HepG2 (cell line): ENCODE measurements around the gene FAM9C. TPM values are rescaled to one million over a fixed set of nuclear protein-coding genes. Genes with fewer than 3 reads are reported as not detected.
"Not testable (repeated sequence)": the region's sequence is repeated elsewhere in the genome, so short reads cannot be mapped to it uniquely, and the experiment has no call there.

ENCODE experiments used
- ATAC-seq: fragments of 200-7000 bp; cut with Tn5 transposase; 3 replicates; pipeline ENCODE4 v1.9.1; 2020; ENCODE audit warnings: mild to moderate bottlenecking, moderate library complexity
- BruUV-seq: library from RNA; stranded (reverse); fragments of 400-500 nt; replicated peaks from 2 replicates; lab custom pipeline; 2021; lab: Mats Ljungman, UMichigan
- CTCF ChIA-PET: fragments of 300-600 bp; formaldehyde crosslinking; extraction: SDS; loops from one replicate; lab custom pipeline; 2021; ENCODE audit warnings: low total read pairs, inconsistent platforms, low intra/inter-chr PET ratio; lab: Yijun Ruan, JAX
- POLR2A ChIA-PET: fragments of 350-600 bp; sonication (Branson Sonifier 250); formaldehyde crosslinking; loops from one replicate; lab custom pipeline; 2020; ENCODE audit warnings: antibody characterized with exemption, inconsistent platforms; lab: Yijun Ruan, JAX
- DNase-seq: peaks from one replicate; pipeline ENCODE4 v3.0.0-alpha.2; 2015; ENCODE audit warnings: low spot score
- FAIRE-seq: peaks from 3 replicates; lab custom pipeline; 2011; peaks lifted over from hg19 to GRCh38; lab: Jason Lieb, UNC
- H2AFZ ChIP-seq: one replicate; pipeline ENCODE4 v1.6.1; 2011; ENCODE audit warnings: low read length, inconsistent platforms
- H3K27ac ChIP-seq: fragments of 300-600 bp; 3 replicates; pipeline ENCODE4 v1.8.0; 2011; ENCODE audit warnings: mixed run types, mild to moderate bottlenecking, mixed read lengths, low read length, inconsistent platforms; ENCODE audit not compliant: insufficient read depth; ENCODE audit errors: extremely low read length
- H3K27me3 ChIP-seq, 2 experiments: fragments of 200-600 bp in 1 of 2; 2 replicates in 1 of 2; 3 replicates in 1 of 2; pipeline versions ENCODE4 v1.6.0 to v1.8.0; 2011; ENCODE audit warnings: low read length in 2 of 2, mild to moderate bottlenecking in 2 of 2, moderate library complexity in 2 of 2, inconsistent platforms in 1 of 2; ENCODE audit not compliant: insufficient read depth in 2 of 2, control insufficient read depth in 1 of 2
- H3K36me3 ChIP-seq, 2 experiments: fragments of 200-600 bp in 1 of 2; replicated peaks in 1 of 2; 2 replicates in 1 of 2; 3 replicates in 1 of 2; pipeline versions ENCODE4 v1.5.1 to v1.8.0; 2011; ENCODE audit warnings: low read length in 2 of 2, inconsistent platforms in 1 of 2; ENCODE audit not compliant: insufficient read depth in 2 of 2, control insufficient read depth in 1 of 2
- H3K4me1 ChIP-seq: 2 replicates; pipeline ENCODE4 v1.5.1; 2012; ENCODE audit warnings: low read length, inconsistent platforms; ENCODE audit not compliant: insufficient read depth
- H3K4me2 ChIP-seq: 2 replicates; pipeline ENCODE4 v1.6.0; 2011; ENCODE audit warnings: low read depth, low read length, inconsistent platforms
- H3K4me3 ChIP-seq, 3 experiments: fragments of 200-600 bp in 1 of 3; sonication (generic), shearing (Covaris generic) in 1 of 3; replicated peaks in 1 of 3; 2 replicates each; pipeline ENCODE4 v1.5.1; 2011 to 2016; ENCODE audit warnings: low read length in 3 of 3, inconsistent platforms in 2 of 3, low read depth in 2 of 3, mild to moderate bottlenecking in 2 of 3, control low read depth in 1 of 3, mixed read lengths in 1 of 3; ENCODE audit not compliant: insufficient read depth in 1 of 3
- H3K79me2 ChIP-seq: one replicate; pipeline ENCODE4 v1.6.1; 2011; ENCODE audit warnings: low read length, inconsistent platforms; ENCODE audit not compliant: insufficient read depth
- H3K9ac ChIP-seq: 2 replicates; pipeline ENCODE4 v1.6.0; 2011; ENCODE audit warnings: mild to moderate bottlenecking, low read depth, low read length, inconsistent platforms; ENCODE audit not compliant: insufficient read depth
- H3K9me3 ChIP-seq: 2 replicates; pipeline ENCODE4 v1.5.1; 2012; ENCODE audit warnings: mild to moderate bottlenecking, low read length
- H4K20me1 ChIP-seq: 2 replicates; pipeline ENCODE4 v1.6.0; 2011; ENCODE audit warnings: inconsistent platforms, mild to moderate bottlenecking, low read length, moderate library complexity; ENCODE audit not compliant: insufficient read depth
- MXD4 ChIP-seq: IDR thresholded peaks from 2 replicates; pipeline ENCODE4 v1.6.1; 2016; ENCODE audit warnings: mild to moderate bottlenecking, missing biosample characterization, missing genetic modification reagents
- PHB2 ChIP-seq: fragments of 450-650 bp; IDR thresholded peaks from 2 replicates; pipeline ENCODE4 v1.6.1; 2018; ENCODE audit not compliant: partially characterized antibody
- SMARCC2 ChIP-seq: fragments of 450-650 bp; IDR thresholded peaks from 2 replicates; pipeline ENCODE4 v1.6.1; 2017; ENCODE audit warnings: antibody characterized with exemption, mild to moderate bottlenecking
- SOX13 ChIP-seq, 3 experiments: fragments of 450-650 bp in 1 of 3; sonication (generic) in 1 of 3; formaldehyde crosslinking in 1 of 3; IDR thresholded peaks in 2 of 3; conservative IDR thresholded peaks in 1 of 3; 2 replicates each; pipeline versions ENCODE4 v1.5.0 to v1.6.1; 2016 to 2020; ENCODE audit warnings: antibody characterized with exemption in 1 of 3, mild to moderate bottlenecking in 1 of 3, missing compliant biosample characterization in 1 of 3, missing genetic modification reagents in 1 of 3, moderate library complexity in 1 of 3
- SOX5 ChIP-seq: IDR thresholded peaks from 2 replicates; pipeline ENCODE4 v1.6.1; 2016; ENCODE audit warnings: borderline replicate concordance
- ZNF382 ChIP-seq: sonication (generic); formaldehyde crosslinking; IDR thresholded peaks from 2 replicates; pipeline ENCODE4 v1.5.0; 2020; ENCODE audit warnings: missing genetic modification reagents, mild to moderate bottlenecking, borderline replicate concordance
- WGBS: methylation state at CpG from one replicate; pipeline ENCODE4 v1.1.6; 2017; ENCODE audit warnings: low lambda C conversion rate; 5-methylcytosine and 5-hydroxymethylcytosine counted together
- in situ Hi-C: cut with HindIII; loops from 2 replicates; pipeline ENCODE4 v1.10.0; 2017; ENCODE audit warnings: low pct_unique_long_range_greater_than_20kb; ENCODE audit not compliant: extremely low pct_ligation_motif_present
- intact Hi-C: fragments of 100-400 bp; cut with micrococcal nuclease; formaldehyde crosslinking; loops from one replicate; pipeline ENCODE4 v1.10.0; 2022; ENCODE audit not compliant: unreplicated experiment
- polyA plus RNA-seq, 8 experiments: library from polyadenylated mRNA; depleted of rRNA in 3 of 8; stranded (reverse) in 7 of 8; unstranded in 1 of 8; fragments of >200 nt; fragmentation: Illumina TruSeq in 4 of 8; extraction: Trizol in 4 of 8; gene quantifications; 2 replicates each; pipeline versions ENCODE4 v1.2.1 to v1.2.3, GENCODE V29; 2011 to 2016; ENCODE audit warnings: low read depth in 4 of 8, missing spikeins in 1 of 8, mixed read lengths in 1 of 8; ENCODE audit not compliant: insufficient read depth in 1 of 8
- total RNA-seq, 5 experiments: library from RNA; depleted of rRNA; stranded (reverse); fragments of >200 nt; fragmentation: Illumina TruSeq; extraction: Trizol; gene quantifications; 2 replicates each; pipeline ENCODE4 v1.2.3, GENCODE V29; 2016; ENCODE audit warnings: low read depth in 1 of 5
- TF ChIP-seq, protein P1 (sequence below): sonication (generic); formaldehyde crosslinking; IDR thresholded peaks from 2 replicates; pipeline ENCODE4 v1.8.1; 2023; ENCODE audit warnings: mild to moderate bottlenecking, moderate library complexity, missing genetic modification reagents
- TF ChIP-seq, protein P2 (sequence below): sonication (generic); formaldehyde crosslinking; IDR thresholded peaks from 2 replicates; pipeline ENCODE4 v1.8.1; 2023; ENCODE audit warnings: mild to moderate bottlenecking, inconsistent platforms, moderate library complexity, missing genetic modification reagents, borderline replicate concordance

The FAM9C gene
- total and polyA plus RNA-seq, 2 of the 13 experiments (the other 11 are each of a cell fraction or from before 2014, with no cell fraction given): not detected

DNA sequence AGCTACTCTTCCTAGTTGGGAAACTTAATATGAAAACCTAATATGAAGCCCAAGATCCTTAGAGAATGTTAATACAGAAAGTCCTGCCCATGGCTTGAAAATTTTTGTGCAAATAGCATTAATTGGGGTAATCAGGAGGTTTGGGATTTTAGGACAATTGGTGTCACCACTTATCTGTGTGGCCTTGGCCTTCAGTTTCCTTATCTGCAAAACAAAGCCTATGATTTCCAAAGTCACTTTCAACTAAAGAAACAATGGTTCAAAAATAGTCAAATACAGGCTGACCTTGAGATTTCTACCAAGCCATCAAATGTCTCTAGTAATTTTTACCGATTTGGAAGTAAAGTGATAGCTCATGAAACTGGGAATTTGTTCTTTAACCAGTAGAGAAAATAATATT is 40.2 kb upstream of the FAM9C start:
- CTCF ChIA-PET: no interaction called here
- POLR2A ChIA-PET: no interaction called here
- in situ Hi-C loops: no loop called here
- DNase-seq (no peak), ATAC-seq (no peak), FAIRE-seq (no peak)
- WGBS: 5% methylated on average over 1 of the region's 1 CpG
- Histone ChIP-seq H4K20me1 (no peaks in the 10 kb centered on the region), H3K27me3 (no peaks in the 10 kb centered on the region), H3K4me1 (no peaks in the 10 kb centered on the region), H3K36me3 (no peaks in the 10 kb centered on the region), H3K4me2 (no peak overlapping the region), H3K27ac (no peak overlapping the region), H3K79me2 (no peaks in the 10 kb centered on the region), H3K9me3 (no peaks in the 10 kb centered on the region), H2AFZ (no peak overlapping the region), H3K4me3 (no peak overlapping the region), H3K9ac (no peak overlapping the region)
- TF ChIP-seq, protein P1, sequence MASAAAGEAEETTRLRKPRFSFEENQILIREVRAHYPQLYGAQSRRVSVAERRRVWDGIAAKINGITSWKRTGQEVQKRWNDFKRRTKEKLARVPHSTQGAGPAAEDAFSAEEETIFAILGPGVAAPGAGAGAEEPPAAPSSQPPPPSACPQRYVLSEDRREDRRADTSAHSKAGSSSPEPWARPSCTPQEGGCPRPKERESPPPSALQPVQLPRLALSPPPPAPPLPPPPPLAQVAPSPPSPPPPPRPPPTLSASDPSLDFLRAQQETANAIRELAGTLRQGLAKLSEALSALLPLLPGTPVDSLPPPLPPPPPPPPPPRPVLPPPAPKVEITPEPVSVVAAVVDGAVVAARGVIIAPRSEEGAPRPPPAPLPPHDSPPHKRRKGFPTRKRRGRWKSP (CRISPR knock-in tag): no peak
- TF ChIP-seq MXD4: no peak
- TF ChIP-seq SMARCC2: no peak
- TF ChIP-seq, protein P2, sequence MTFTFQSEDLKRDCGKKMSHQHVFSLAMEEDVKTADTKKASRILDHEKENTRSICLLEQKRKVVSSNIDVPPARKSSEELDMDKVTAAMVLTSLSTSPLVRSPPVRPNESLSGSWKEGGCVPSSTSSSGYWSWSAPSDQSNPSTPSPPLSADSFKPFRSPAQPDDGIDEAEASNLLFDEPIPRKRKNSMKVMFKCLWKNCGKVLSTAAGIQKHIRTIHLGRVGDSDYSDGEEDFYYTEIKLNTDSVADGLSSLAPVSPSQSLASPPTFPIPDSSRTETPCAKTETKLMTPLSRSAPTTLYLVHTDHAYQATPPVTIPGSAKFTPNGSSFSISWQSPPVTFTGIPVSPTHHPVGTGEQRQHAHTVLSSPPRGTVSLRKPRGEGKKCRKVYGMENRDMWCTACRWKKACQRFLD (CRISPR knock-in tag): no peak
- no peak for TF ChIP-seq SOX13 (IDR thresholded peaks at IDR 0.05)
- peak in 1 of 2 experiments; percentile 94; a peak in 2 of 4 replicates for TF ChIP-seq SOX13 (CRISPR knock-in tag; conservative IDR thresholded peaks at IDR 0.05 in 1 of 2, IDR thresholded peaks at IDR 0.05 in 1 of 2)
- no peak for TF ChIP-seq ZNF382 (CRISPR knock-in tag)
- no peak for TF ChIP-seq PHB2
- TF ChIP-seq SOX5 (CRISPR knock-in tag): peak; percentile 60; the same call in 1 of the 2 replicates
- no TSS peak for BruUV-seq
- intact Hi-C loops: no loop called here

DNA sequence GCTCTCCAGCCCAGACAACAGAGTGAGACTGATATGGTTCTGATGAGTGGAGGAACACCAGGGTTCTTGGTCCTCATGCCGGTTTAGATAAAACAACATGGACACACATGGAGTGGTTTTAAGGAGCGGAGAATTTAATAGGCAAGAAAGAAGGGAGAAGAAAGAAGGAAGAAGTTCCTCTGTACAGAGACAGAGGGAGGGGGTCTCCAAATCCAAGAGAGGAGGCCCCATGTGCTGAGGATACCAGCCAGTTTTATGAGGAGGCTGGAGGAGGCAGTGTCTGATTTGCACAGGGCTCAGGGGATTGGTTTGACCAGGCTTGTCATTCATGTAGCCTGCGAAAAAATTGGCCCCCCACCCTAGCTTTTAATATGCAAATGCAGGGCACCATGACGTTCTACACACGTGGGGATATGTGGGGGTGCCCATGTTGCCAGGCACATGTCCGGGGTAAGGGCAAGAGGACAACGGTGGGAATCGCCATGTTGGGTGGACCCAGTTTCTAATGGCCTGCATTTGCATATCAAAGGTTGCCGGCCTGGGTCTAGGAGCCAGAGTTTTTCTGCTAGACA is 39.4 kb upstream of the FAM9C start:
- H3K9me3 ChIP-seq, DNase-seq, H4K20me1 ChIP-seq, H3K9ac ChIP-seq, H3K4me2 ChIP-seq, H3K27me3 ChIP-seq, H3K4me1 ChIP-seq, H2AFZ ChIP-seq, FAIRE-seq, intact Hi-C loops, H3K27ac ChIP-seq, H3K36me3 ChIP-seq, H3K79me2 ChIP-seq, BruUV-seq, ATAC-seq, CTCF ChIA-PET, H3K4me3 ChIP-seq, POLR2A ChIA-PET, in situ Hi-C loops: not testable (repeated sequence)
- whole genome bisulfite sequencing: 87% methylated on average over 7 of the region's 9 CpGs
